ENCODE results near the gene CDK5R2. TPM values are rescaled to one million over a fixed set of nuclear protein-coding genes. Genes with fewer than 3 reads are reported as not detected.
A peak's percentile ranks its signal among the peaks of the same experiment; 100 is the strongest.

CDK5R2 gene
- total RNA-seq, 1 donor from 2014 or later: 0.14 TPM

DNA sequence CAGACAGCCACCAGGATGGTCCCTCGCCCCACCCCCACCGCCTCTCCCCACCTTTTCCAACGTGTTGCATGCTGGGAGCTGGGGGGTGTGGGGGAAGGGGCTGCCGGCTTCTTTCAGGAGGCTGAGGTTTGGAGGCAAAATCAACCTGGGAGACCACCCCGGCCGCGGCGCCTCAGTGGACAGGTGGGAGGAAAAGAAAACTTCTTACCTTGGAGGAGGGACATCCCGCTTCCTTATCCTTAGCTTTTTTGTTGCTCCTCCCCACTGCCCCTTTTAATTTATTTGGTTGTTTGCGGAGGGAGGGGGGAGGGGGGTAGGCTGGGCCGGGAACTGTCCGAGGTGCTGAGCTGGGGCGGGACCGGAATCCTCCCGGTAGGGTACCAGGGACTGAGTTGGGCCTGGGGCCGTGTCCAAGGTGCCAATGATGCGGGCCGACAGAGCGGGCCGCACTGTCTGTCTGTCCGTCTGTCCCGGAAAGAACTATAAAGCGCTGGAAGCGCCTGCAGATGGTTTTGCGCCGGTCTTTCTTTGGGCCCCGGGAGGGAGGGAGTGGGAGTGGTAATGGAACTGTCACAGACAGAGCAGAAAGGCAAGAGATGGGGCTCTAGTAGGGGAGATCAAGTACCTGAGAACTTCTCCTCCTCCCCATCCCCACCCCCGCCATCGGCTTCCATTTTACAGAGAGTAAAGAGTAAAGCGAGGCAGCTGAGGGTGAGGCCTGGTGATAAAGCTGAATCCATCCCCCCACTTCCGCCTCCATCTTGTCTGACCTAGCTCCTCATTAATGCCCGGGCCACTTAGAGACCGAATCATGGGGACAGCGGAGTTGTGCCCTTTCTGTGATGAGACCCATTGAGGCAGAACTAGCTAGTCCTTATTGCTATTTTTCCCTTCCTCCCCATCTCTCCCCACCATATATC lies 2.4 kb downstream of the CDK5R2 start:
- no peak for DNase-seq (ENCODE audit: low spot score)

GRCh38 chr2:218962859-218963492 lies 3.5 kb downstream of the CDK5R2 start:
- DNase-seq (ENCODE audit: low spot score): peak; percentile 65

- no peak for DNase-seq (ENCODE audit: low spot score)
Observed at GRCh38 chr2:218963601-218964000, 4.1 kb downstream of the CDK5R2 start.

DNA sequence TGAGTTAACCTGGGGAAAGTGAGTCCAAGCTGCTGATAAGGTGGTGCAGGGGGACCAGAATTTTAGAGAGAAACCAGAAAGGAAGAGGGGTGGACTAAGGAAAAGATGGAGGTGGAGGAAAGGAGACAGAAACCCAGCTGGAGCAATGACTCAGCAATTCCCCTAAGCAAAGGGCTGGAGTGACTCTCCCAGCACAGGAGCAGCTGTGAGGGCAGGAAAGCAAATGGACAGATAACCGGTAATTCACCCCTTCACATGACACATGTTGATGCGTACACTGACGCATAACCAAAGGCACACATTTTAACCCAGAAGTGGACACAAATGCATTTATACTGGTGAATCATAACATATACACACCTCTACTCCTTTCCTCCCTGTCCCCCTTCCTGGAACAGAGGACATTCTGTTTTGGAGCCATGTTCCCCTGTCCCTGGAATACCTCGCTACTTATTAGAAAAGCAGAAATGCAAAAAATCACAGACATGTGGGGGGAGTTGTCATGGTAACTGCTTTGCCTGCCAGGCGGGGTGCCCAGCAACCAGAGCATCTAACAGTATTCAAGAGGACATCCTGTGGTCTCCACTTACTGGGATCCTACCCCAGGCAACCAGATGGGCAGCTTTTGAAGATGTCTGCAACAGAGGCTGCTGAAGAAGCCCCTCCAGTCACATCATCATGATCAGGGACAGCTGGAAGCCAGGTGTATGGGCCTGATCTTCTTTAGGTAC lies 4.7 kb downstream of the CDK5R2 start:
- no peak for DNase-seq (ENCODE audit: low spot score)

GRCh38 chr2:218970894-218971293 lies 11.4 kb downstream of the CDK5R2 start:
- no peak for DNase-seq (ENCODE audit: low spot score)

- no peak for DNase-seq (ENCODE audit: low spot score)
Observed at GRCh38 chr2:218975060-218975777, 15.8 kb downstream of the CDK5R2 start.

- DNase-seq (ENCODE audit: low spot score): peak; percentile 74
Observed at GRCh38 chr2:218979846-218980734, 20.6 kb downstream of the CDK5R2 start.

DNA sequence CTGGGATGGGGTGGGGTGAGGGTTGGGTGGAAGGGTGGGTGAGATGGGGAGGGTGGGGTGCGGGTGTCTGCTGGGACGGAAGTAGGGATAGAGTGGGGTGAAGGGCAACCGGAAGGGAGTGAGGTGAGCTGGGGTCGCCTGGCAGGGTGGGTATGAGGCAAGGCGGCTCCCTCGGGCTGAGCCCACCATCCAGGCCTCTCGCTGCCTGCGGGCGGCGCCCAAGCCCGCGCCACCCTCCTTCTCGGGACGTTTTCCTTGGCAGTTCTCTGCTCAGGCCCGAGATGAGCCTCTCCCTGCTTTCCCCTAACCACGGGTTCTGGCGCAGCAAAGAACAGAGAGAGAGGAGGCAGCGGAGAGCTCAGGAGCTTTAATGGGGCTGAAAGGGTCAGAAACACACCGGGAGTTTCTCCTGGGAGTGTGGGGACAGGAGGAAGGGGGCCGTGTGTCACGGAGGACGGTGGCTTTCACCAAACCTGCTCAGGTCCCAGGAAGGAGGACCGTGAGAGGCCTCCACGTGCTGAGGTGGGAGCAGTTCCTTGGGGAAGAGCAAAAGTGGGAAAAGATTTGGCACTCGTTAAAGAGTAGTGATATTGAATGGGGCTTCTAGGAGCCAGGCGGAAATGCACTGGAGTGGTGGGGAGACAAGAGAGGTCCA lies 21.4 kb downstream of the CDK5R2 start:
- DNase-seq (ENCODE audit: low spot score): no peak

- DNase-seq (ENCODE audit: low spot score): no peak
Observed at GRCh38 chr2:218981390-218981880, 22.0 kb downstream of the CDK5R2 start.

DNA sequence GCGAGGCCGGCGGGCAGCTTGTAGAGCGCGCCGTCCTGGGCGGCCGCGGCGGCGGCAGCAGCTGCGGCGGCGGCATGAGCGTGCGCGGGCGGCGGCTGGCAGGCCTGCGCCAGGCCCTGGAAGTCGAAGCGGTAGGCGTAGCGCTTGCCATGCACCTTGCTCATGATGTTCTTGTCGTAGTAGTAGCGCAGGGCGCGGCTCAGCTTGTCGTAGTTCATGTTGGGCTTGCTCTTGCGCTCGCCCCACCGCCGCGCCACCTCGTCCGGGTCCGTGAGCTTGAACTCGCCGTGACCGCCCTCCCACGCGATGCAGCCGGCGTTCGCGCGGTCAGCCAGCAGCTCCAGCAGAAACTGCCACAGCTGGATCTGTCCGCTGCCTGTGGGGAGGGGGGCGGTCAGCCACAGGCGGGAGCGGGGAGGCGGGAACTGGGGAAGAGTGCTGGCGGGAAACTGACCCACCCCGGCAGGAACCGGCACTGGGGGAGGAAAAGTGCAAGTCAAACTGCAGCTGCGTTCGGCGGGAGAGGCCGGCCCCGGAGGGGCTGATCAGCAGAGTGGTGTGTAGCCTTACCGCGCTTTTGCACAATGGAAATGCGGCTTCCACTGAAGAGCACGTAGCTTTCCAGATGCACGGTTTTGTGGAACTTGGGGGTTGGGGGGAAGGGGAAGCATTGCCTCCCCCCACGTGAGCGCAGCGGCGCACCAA lies 22.6 kb downstream of the CDK5R2 start:
- no peak for DNase-seq (ENCODE audit: low spot score)

- DNase-seq (ENCODE audit: low spot score): no peak
Observed at GRCh38 chr2:218982586-218983262, 23.3 kb downstream of the CDK5R2 start.

DNA sequence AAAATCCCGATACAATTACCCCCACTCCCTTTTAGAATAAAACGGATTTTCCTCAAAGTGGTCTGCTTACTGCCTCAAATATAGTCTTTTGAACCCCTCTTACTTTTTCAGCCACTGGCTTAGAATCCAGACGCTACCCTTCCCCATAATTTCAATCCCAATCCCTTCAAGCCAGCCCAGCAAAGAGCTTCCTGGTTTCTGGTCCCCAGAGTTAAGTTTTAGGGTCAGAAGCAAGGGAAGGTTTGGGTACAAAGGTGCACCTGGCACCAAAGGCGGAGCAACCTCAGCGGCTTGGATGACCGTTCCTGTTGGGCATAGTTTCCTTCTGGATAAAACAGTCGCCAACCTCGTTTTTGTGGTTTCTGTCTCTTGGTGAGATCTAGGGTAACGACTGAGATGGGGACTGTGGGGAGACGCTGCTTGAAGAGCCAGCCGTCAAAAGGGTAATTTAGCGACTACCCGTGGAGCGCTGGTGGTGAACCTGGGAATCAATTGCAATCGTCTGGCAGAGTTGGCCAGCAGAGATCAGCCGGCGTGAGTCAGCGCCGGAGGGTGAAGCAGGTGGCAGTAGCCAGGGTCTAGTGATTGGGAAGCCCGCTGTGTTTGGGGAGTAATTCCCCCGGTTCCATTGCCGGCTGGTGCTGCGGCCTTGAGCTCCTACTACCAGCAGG lies 23.9 kb downstream of the CDK5R2 start:
- DNase-seq (ENCODE audit: low spot score): no peak

DNA sequence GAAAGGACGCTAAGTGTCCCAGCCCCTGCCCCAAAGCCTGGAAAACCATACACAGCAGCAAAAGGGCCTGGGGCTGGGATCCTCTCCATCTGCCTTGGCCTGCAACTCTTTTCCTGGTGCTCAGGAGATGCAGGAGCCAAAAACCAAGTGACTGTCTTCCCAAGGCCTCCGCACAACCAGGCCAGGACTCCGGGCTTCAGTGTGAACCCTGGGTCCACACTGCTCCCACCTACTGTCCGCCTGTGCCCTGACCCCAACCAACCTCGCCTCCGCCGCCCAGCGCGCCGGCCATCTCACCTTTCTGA lies 24.4 kb downstream of the CDK5R2 start:
- DNase-seq (ENCODE audit: low spot score): no peak

- no peak for DNase-seq (ENCODE audit: low spot score)
Observed at GRCh38 chr2:218984239-218985020, 25.0 kb downstream of the CDK5R2 start.

GRCh38 chr2:218985021-218985324 lies 25.5 kb downstream of the CDK5R2 start, which contains the start of gene FEV:
FEV (minus strand) TSS chr2:218985184; CDS start chr2:218985075, 109 bp downstream.
- no peak for DNase-seq (ENCODE audit: low spot score)

DNA sequence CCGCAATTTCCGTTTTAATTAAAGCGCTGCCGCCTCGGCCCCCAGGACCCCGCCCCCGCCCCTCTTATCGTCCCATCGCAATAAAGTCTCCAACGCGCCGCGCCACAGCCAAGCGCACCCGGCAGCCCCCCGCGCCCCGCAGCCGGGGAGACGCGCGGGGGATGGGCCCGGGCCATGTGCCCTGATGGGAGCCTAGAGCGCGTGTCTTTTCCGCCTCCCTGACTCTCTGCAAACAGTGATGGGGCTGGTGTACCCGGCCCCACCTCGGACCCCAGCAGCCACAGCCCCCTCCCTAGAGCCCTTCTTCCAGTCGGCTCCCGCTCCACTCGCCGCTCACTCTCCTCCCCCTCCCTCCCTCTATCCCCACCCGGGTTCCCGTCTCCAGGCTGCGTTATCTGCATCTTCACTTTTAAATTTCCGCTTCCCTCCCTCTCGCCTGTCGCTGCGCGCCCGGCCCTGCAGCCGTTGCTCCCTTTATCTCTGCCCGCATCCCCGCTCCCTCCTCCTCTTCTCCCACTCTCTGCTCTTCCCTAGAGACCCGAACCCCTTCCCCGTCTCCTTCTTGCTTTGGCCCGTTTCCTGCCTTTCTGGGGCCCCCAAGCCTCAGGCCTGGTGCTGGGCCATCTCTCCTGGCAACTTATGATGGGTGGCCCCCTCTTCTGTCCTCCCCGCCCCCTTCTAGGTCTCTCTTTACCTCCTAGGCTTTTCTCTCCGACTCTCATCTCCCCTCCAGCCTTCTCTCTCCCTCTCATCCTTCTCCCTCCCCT lies 26.0 kb downstream of the CDK5R2 start:
- no peak for DNase-seq (ENCODE audit: low spot score)
